Muscle layer of duodenum (tissue), 2 donors: ENCODE data around the gene SH3GL1.

Experiments
- H3K27ac ChIP-seq: one replicate; pipeline ENCODE4 v1.7.0; 2013; ENCODE audit warnings: mild to moderate bottlenecking, low read length
- H3K27me3 ChIP-seq: one replicate; pipeline ENCODE4 v1.7.0; 2013; ENCODE audit warnings: low read depth, mild to moderate bottlenecking, control low read depth, low read length
- H3K36me3 ChIP-seq, 2 donors: one replicate each; pipeline ENCODE4 v1.7.0; 2013; ENCODE audit warnings: low read length in 2 of 2, control low read depth in 1 of 2, mild to moderate bottlenecking in 1 of 2; ENCODE audit not compliant: insufficient read depth in 2 of 2, control insufficient read depth in 1 of 2
- H3K4me1 ChIP-seq, 2 donors: one replicate each; pipeline ENCODE4 v1.7.0; 2013; ENCODE audit warnings: low read length in 2 of 2, mild to moderate bottlenecking in 2 of 2, control low read depth in 1 of 2, moderate library complexity in 1 of 2; ENCODE audit not compliant: insufficient read depth in 2 of 2, control insufficient read depth in 1 of 2
- H3K4me3 ChIP-seq, 2 donors: one replicate each; pipeline ENCODE4 v1.7.0; 2013; ENCODE audit warnings: low read length in 2 of 2, low read depth in 1 of 2, mild to moderate bottlenecking in 1 of 2
- H3K9me3 ChIP-seq, 2 donors: one replicate each; pipeline ENCODE4 v1.7.0; 2013; ENCODE audit warnings: low read length in 2 of 2, control low read depth in 1 of 2, mild to moderate bottlenecking in 1 of 2; ENCODE audit not compliant: control insufficient read depth in 1 of 2
- donor health status: healthy.

SH3GL1 gene

GRCh38 chr19:4400135-4400936 lies at the start of gene SH3GL1:
Gene SH3GL1 (minus strand): TSS chr19:4400547. CDS start chr19:4400368, 179 bp downstream.
- H3K27me3 ChIP-seq = no peaks in the 10 kb centered on the region
- no peaks in the 10 kb centered on the region for H3K9me3 ChIP-seq
- H3K4me3 ChIP-seq = peak within 1 kb of the TSS; percentile 84 to 90
- peaks cover 6 to 33% of the 10 kb centered on the region in 2 donors for H3K4me1 ChIP-seq
- peak within 1 kb of the TSS; percentile 77 for H3K27ac ChIP-seq
- peaks cover 0 to 1% of the 10 kb centered on the region in 2 donors for H3K36me3 ChIP-seq

- no peak overlapping the region for H3K27ac ChIP-seq
- peaks cover 0 to 18% of the 10 kb centered on the region in 2 donors for H3K4me1 ChIP-seq
- peaks cover 42 to 94% of the 10 kb centered on the region in 2 donors for H3K36me3 ChIP-seq
These were observed 49.3 kb upstream of the SH3GL1 start for GRCh38 chr19:4449639-4450028.

GRCh38 chr19:4449022-4449638 lies 48.8 kb upstream of the SH3GL1 start:
- Histone ChIP-seq H3K27me3 (no peaks in the 10 kb centered on the region), H3K4me3 (no peak overlapping the region), H3K36me3 (peaks cover 44 to 96% of the 10 kb centered on the region in 2 donors), H3K9me3 (no peaks in the 10 kb centered on the region), H3K4me1 (peaks cover 0 to 13% of the 10 kb centered on the region in 2 donors), H3K27ac (no peak overlapping the region)

More at GRCh38 chr19:4449639-4450028, 49.3 kb upstream of the SH3GL1 start:
- Histone ChIP-seq H3K9me3 (no peaks in the 10 kb centered on the region), H3K27me3 (no peaks in the 10 kb centered on the region), H3K4me3 (no peak overlapping the region)

GRCh38 chr19:4448147-4448985 lies 48.0 kb upstream of the SH3GL1 start:
- Histone ChIP-seq H3K36me3 (peaks cover 42 to 96% of the 10 kb centered on the region in 2 donors), H3K4me1 (peaks cover 0 to 13% of the 10 kb centered on the region in 2 donors), H3K27ac (no peak overlapping the region), H3K4me3 (no peak overlapping the region), H3K9me3 (no peaks in the 10 kb centered on the region), H3K27me3 (no peaks in the 10 kb centered on the region)

GRCh38 chr19:4447327-4448146 lies 47.2 kb upstream of the SH3GL1 start:
- Histone ChIP-seq H3K4me3 (no peak overlapping the region), H3K9me3 (no peaks in the 10 kb centered on the region), H3K4me1 (peaks cover 0 to 13% of the 10 kb centered on the region in 2 donors), H3K36me3 (peaks cover 34 to 88% of the 10 kb centered on the region in 2 donors), H3K27me3 (no peaks in the 10 kb centered on the region), H3K27ac (no peak overlapping the region)

GRCh38 chr19:4446704-4447200 lies 46.4 kb upstream of the SH3GL1 start:
- H3K27me3 ChIP-seq = no peaks in the 10 kb centered on the region
- H3K4me1 ChIP-seq = peaks cover 0 to 13% of the 10 kb centered on the region in 2 donors
- H3K9me3 ChIP-seq = no peaks in the 10 kb centered on the region
- no peak overlapping the region for H3K27ac ChIP-seq
- peaks cover 34 to 81% of the 10 kb centered on the region in 2 donors for H3K36me3 ChIP-seq
- H3K4me3 ChIP-seq = no peak overlapping the region

- Histone ChIP-seq H3K4me1 (peaks cover 0 to 13% of the 10 kb centered on the region in 2 donors), H3K4me3 (no peak overlapping the region)
These were observed 45.8 kb upstream of the SH3GL1 start for GRCh38 chr19:4445963-4446703.

GRCh38 chr19:4444765-4445741 lies 44.7 kb upstream of the SH3GL1 start:
- no peak overlapping the region for H3K4me3 ChIP-seq
- H3K9me3 ChIP-seq = no peaks in the 10 kb centered on the region
- peaks cover 34 to 65% of the 10 kb centered on the region in 2 donors for H3K36me3 ChIP-seq
- peaks cover 0 to 13% of the 10 kb centered on the region in 2 donors for H3K4me1 ChIP-seq
- no peak overlapping the region for H3K27ac ChIP-seq
- no peaks in the 10 kb centered on the region for H3K27me3 ChIP-seq

More at GRCh38 chr19:4445963-4446703, 45.8 kb upstream of the SH3GL1 start:
- no peaks in the 10 kb centered on the region for H3K27me3 ChIP-seq
- H3K27ac ChIP-seq = no peak overlapping the region
- H3K36me3 ChIP-seq = peaks cover 34 to 75% of the 10 kb centered on the region in 2 donors
- H3K9me3 ChIP-seq = no peaks in the 10 kb centered on the region

GRCh38 chr19:4443966-4444764 lies 43.8 kb upstream of the SH3GL1 start:
- Histone ChIP-seq H3K27me3 (no peaks in the 10 kb centered on the region), H3K4me1 (peaks cover 0 to 9% of the 10 kb centered on the region in 2 donors), H3K4me3 (no peak overlapping the region), H3K36me3 (peaks cover 29 to 60% of the 10 kb centered on the region in 2 donors), H3K9me3 (no peaks in the 10 kb centered on the region), H3K27ac (no peak overlapping the region)
